ENCODE data around the gene LAMC1. TPM values are rescaled to one million over a fixed set of nuclear protein-coding genes. Genes with fewer than 3 reads are reported as not detected.

LAMC1 gene
- total RNA-seq, 2 experiments from 2014 or later, result not detected

DNA sequence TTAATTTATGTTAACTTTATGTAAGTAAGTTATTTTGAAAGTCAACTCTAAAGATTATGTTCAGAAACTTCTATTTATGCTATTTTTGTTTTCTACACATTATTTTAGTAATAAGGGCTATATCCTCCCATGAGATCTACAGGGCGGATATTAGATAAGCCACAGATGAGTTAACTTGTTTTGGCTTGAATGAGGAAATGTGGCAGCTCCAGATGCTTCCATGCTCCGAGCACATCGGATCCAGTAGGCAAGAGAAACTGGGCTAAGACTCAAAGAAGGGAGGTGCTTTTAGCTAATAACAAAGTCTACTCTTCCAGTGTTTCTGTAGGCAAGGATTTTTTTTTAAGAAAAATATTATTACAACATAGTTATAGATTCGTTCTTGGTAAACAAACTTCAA, 20.0 kb upstream of the LAMC1 start:
- POLR2A ChIA-PET, result no interaction called here
- no peak for ATAC-seq (ENCODE audit: poor library complexity)
- H3K9me3 Mint-ChIP-seq, result peaks cover 2% of the 10 kb centered on the region
- H3K27me3 Mint-ChIP-seq, result peaks cover 77% of the 10 kb centered on the region
- CTCF ChIA-PET, result no interaction called here
- DNase-seq, result no peak
- Histone ChIP-seq H3K27me3 (ENCODE audit: control insufficient read depth in 1 of 2, insufficient read depth in 2 of 2, low read length in 2 of 2) (peaks cover 6 to 27% of the 10 kb centered on the region in 2 experiments), H3K27ac (ENCODE audit: low read depth in 1 of 2, low read length in 2 of 2) (no peak overlapping the region), H3K36me3 (ENCODE audit: insufficient read depth, low read length) (no peaks in the 10 kb centered on the region), H3K4me3 (ENCODE audit: low read length) (no peak overlapping the region), H3K9me3 (ENCODE audit: control insufficient read depth in 1 of 2, insufficient read depth in 1 of 2, low read length in 2 of 2) (no peaks in the 10 kb centered on the region), H3K4me1 (ENCODE audit: insufficient read depth, low read length) (no peaks in the 10 kb centered on the region)
- no peaks in the 10 kb centered on the region for H3K4me1 Mint-ChIP-seq (ENCODE audit: low read depth)
- H3K4me3 Mint-ChIP-seq, result no peak overlapping the region
- TF ChIP-seq, protein P1, sequence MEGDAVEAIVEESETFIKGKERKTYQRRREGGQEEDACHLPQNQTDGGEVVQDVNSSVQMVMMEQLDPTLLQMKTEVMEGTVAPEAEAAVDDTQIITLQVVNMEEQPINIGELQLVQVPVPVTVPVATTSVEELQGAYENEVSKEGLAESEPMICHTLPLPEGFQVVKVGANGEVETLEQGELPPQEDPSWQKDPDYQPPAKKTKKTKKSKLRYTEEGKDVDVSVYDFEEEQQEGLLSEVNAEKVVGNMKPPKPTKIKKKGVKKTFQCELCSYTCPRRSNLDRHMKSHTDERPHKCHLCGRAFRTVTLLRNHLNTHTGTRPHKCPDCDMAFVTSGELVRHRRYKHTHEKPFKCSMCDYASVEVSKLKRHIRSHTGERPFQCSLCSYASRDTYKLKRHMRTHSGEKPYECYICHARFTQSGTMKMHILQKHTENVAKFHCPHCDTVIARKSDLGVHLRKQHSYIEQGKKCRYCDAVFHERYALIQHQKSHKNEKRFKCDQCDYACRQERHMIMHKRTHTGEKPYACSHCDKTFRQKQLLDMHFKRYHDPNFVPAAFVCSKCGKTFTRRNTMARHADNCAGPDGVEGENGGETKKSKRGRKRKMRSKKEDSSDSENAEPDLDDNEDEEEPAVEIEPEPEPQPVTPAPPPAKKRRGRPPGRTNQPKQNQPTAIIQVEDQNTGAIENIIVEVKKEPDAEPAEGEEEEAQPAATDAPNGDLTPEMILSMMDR (IDR thresholded peaks at IDR 0.05), result no peak
- no peak overlapping the region for H3K27ac Mint-ChIP-seq
- H3K36me3 Mint-ChIP-seq (ENCODE audit: low read depth), result no peaks in the 10 kb centered on the region
- intact Hi-C loops (cut with DNase I, micrococcal nuclease), result no loop called here

DNA sequence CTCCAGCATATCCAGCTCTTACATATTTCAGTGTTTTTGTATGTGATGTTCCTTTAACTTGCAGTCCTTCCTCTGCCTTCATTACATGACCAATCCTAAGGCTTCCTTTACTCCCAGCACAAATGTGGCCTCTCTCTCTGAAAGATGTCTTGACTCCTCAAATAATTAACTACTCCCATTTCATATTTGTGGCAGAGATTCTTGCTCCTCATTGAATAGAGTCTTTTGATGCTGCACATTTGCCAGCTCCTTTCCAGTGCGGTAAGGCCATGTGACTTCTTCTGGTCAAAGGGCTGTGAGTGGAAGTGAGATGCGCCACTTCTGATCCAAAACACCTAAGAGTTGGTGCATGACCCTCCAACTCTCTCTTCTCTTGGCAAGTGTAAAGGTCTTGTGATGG, 19.1 kb upstream of the LAMC1 start:
- intact Hi-C loops (cut with DNase I, micrococcal nuclease), result no loop called here
- peaks cover 79% of the 10 kb centered on the region for H3K27me3 Mint-ChIP-seq
- CTCF ChIA-PET, result no interaction called here
- H3K36me3 Mint-ChIP-seq (ENCODE audit: low read depth), result no peaks in the 10 kb centered on the region
- no peaks in the 10 kb centered on the region for H3K4me1 Mint-ChIP-seq (ENCODE audit: low read depth)
- no peaks in the 10 kb centered on the region for H3K9me3 ChIP-seq (ENCODE audit: control insufficient read depth in 1 of 2, insufficient read depth in 1 of 2, low read length in 2 of 2)
- H3K4me3 ChIP-seq (ENCODE audit: low read length), result no peak overlapping the region
- no peak overlapping the region for H3K27ac ChIP-seq (ENCODE audit: low read depth in 1 of 2, low read length in 2 of 2)
- no peaks in the 10 kb centered on the region for H3K36me3 ChIP-seq (ENCODE audit: insufficient read depth, low read length)
- no peak for DNase-seq
- H3K9me3 Mint-ChIP-seq, result peaks cover 2% of the 10 kb centered on the region
- H3K27ac Mint-ChIP-seq, result no peak overlapping the region
- H3K4me1 ChIP-seq (ENCODE audit: insufficient read depth, low read length), result no peaks in the 10 kb centered on the region
- peaks cover 6 to 24% of the 10 kb centered on the region in 2 experiments for H3K27me3 ChIP-seq (ENCODE audit: control insufficient read depth in 1 of 2, insufficient read depth in 2 of 2, low read length in 2 of 2)
- H3K4me3 Mint-ChIP-seq, result no peak overlapping the region
- POLR2A ChIA-PET, result no interaction called here
- no peak for ATAC-seq (ENCODE audit: poor library complexity)
- TF ChIP-seq, protein P1 (IDR thresholded peaks at IDR 0.05), result no peak

DNA sequence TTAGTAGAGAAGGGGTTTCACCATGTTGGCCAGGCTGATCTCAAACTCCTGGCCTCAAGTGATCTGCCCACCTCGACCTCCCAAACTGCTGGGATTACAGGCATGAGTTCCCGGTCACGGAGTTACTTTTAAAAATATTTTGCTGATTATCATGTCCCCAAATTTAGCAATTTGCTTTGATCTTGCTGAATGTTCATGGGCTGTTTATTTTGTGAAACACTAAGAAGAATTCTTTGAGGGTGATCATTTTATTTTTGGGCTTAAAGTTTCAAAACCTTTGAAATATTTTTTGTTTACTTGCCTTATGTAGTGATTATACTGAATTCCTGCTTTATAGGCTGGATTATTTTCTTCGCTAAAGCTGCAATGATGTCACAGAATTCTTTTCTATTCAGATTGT, 11.4 kb upstream of the LAMC1 start:
- Mint-ChIP-seq H3K36me3 (ENCODE audit: low read depth) (no peaks in the 10 kb centered on the region), H3K4me1 (ENCODE audit: low read depth) (no peaks in the 10 kb centered on the region), H3K27ac (no peak overlapping the region), H3K4me3 (no peak overlapping the region), H3K9me3 (peaks cover 3% of the 10 kb centered on the region), H3K27me3 (peaks cover 71% of the 10 kb centered on the region)
- TF ChIP-seq, protein P1 (IDR thresholded peaks at IDR 0.05), result no peak
- peaks cover 5 to 8% of the 10 kb centered on the region in 2 experiments for H3K9me3 ChIP-seq (ENCODE audit: control insufficient read depth in 1 of 2, insufficient read depth in 1 of 2, low read length in 2 of 2)
- ChIA-PET CTCF (no interaction called here), POLR2A (interaction anchor here (1.0 kb wide), 1 partner anchor 10 kb away, joined by 4 read pairs; no protein-coding TSS in a partner anchor)
- intact Hi-C loops (cut with DNase I, micrococcal nuclease), result no loop called here
- H3K27me3 ChIP-seq (ENCODE audit: control insufficient read depth in 1 of 2, insufficient read depth in 2 of 2, low read length in 2 of 2), result peaks cover 2 to 11% of the 10 kb centered on the region in 2 experiments
- DNase-seq (no peak), ATAC-seq (ENCODE audit: poor library complexity) (no peak)
- H3K4me1 ChIP-seq (ENCODE audit: insufficient read depth, low read length), result no peaks in the 10 kb centered on the region
- no peak overlapping the region for H3K27ac ChIP-seq (ENCODE audit: low read depth in 1 of 2, low read length in 2 of 2)
- no peaks in the 10 kb centered on the region for H3K36me3 ChIP-seq (ENCODE audit: insufficient read depth, low read length)
- H3K4me3 ChIP-seq (ENCODE audit: low read length), result no peak overlapping the region

Data from CD4-positive, alpha-beta T cell (primary cell).